ENCODE measurements around the gene SHROOM2. TPM values are rescaled to one million over a fixed set of nuclear protein-coding genes. Genes with fewer than 3 reads are reported as not detected.

SHROOM2 gene
- total RNA-seq, 1 experiment from 2014 or later = 0.15 TPM

GRCh38 chrX:9871701-9872268, 85.6 kb downstream of the SHROOM2 start:
- H3K27ac ChIP-seq (ENCODE audit: low read length) = no peak overlapping the region
- H3K4me2 ChIP-seq (ENCODE audit: low read depth, low read length, poor library complexity, severe bottlenecking) = no peak overlapping the region

GRCh38 chrX:9873360-9873759, 87.1 kb downstream of the SHROOM2 start:
- H3K36me3 ChIP-seq (ENCODE audit: insufficient read depth, low read length) = no peaks in the 10 kb centered on the region
- no peak overlapping the region for H2AFZ ChIP-seq (ENCODE audit: low read length)
- H3K79me2 ChIP-seq (ENCODE audit: low read length) = no peaks in the 10 kb centered on the region
- no peak overlapping the region for H3K4me2 ChIP-seq (ENCODE audit: low read depth, low read length, poor library complexity, severe bottlenecking)
- no peak overlapping the region for H3K4me3 ChIP-seq (ENCODE audit: low read length)
- DNase-seq = no peak
- H4K20me1 ChIP-seq (ENCODE audit: insufficient read depth, low read depth, low read length) = no peaks in the 10 kb centered on the region
- H3K9ac ChIP-seq (ENCODE audit: low read length) = no peak overlapping the region
- no peaks in the 10 kb centered on the region for H3K9me3 ChIP-seq (ENCODE audit: low read length)
- no peaks in the 10 kb centered on the region for H3K9me2 ChIP-seq (replicated peaks; ENCODE audit: insufficient read depth, low read length)
- H3K4me1 ChIP-seq (ENCODE audit: low read length) = no peaks in the 10 kb centered on the region
- no peak overlapping the region for H3K27ac ChIP-seq (ENCODE audit: low read length)
- H3K27me3 ChIP-seq (ENCODE audit: low read length) = no peaks in the 10 kb centered on the region

More at GRCh38 chrX:9871701-9872268, 85.6 kb downstream of the SHROOM2 start:
- no peaks in the 10 kb centered on the region for H4K20me1 ChIP-seq (ENCODE audit: insufficient read depth, low read depth, low read length)
- no peaks in the 10 kb centered on the region for H3K4me1 ChIP-seq (ENCODE audit: low read length)
- H3K9me2 ChIP-seq (replicated peaks; ENCODE audit: insufficient read depth, low read length) = no peaks in the 10 kb centered on the region
- no peaks in the 10 kb centered on the region for H3K9me3 ChIP-seq (ENCODE audit: low read length)
- H3K27me3 ChIP-seq (ENCODE audit: low read length) = no peaks in the 10 kb centered on the region
- no peak for DNase-seq
- no peak overlapping the region for H2AFZ ChIP-seq (ENCODE audit: low read length)
- H3K36me3 ChIP-seq (ENCODE audit: insufficient read depth, low read length) = no peaks in the 10 kb centered on the region
- no peak overlapping the region for H3K9ac ChIP-seq (ENCODE audit: low read length)
- H3K79me2 ChIP-seq (ENCODE audit: low read length) = no peaks in the 10 kb centered on the region
- H3K4me3 ChIP-seq (ENCODE audit: low read length) = no peak overlapping the region

- no peak overlapping the region for H3K9ac ChIP-seq (ENCODE audit: low read length)
- H2AFZ ChIP-seq (ENCODE audit: low read length) = no peak overlapping the region
- H3K9me3 ChIP-seq (ENCODE audit: low read length) = no peaks in the 10 kb centered on the region
Measured at GRCh38 chrX:9873952-9874351, 87.7 kb downstream of the SHROOM2 start.

GRCh38 chrX:9874483-9874882, 88.3 kb downstream of the SHROOM2 start:
- no peaks in the 10 kb centered on the region for H3K36me3 ChIP-seq (ENCODE audit: insufficient read depth, low read length)
- no peaks in the 10 kb centered on the region for H3K27me3 ChIP-seq (ENCODE audit: low read length)
- no peaks in the 10 kb centered on the region for H3K4me1 ChIP-seq (ENCODE audit: low read length)
- DNase-seq = no peak
- H3K27ac ChIP-seq (ENCODE audit: low read length) = no peak overlapping the region
- H3K79me2 ChIP-seq (ENCODE audit: low read length) = no peaks in the 10 kb centered on the region
- no peak overlapping the region for H2AFZ ChIP-seq (ENCODE audit: low read length)
- no peak overlapping the region for H3K4me3 ChIP-seq (ENCODE audit: low read length)
- H3K9ac ChIP-seq (ENCODE audit: low read length) = no peak overlapping the region
- no peak overlapping the region for H3K4me2 ChIP-seq (ENCODE audit: low read depth, low read length, poor library complexity, severe bottlenecking)
- H3K9me3 ChIP-seq (ENCODE audit: low read length) = no peaks in the 10 kb centered on the region
- no peaks in the 10 kb centered on the region for H3K9me2 ChIP-seq (replicated peaks; ENCODE audit: insufficient read depth, low read length)
- no peaks in the 10 kb centered on the region for H4K20me1 ChIP-seq (ENCODE audit: insufficient read depth, low read depth, low read length)

More at GRCh38 chrX:9873952-9874351, 87.7 kb downstream of the SHROOM2 start:
- no peak overlapping the region for H3K4me2 ChIP-seq (ENCODE audit: low read depth, low read length, poor library complexity, severe bottlenecking)
- H3K27me3 ChIP-seq (ENCODE audit: low read length) = no peaks in the 10 kb centered on the region
- no peak overlapping the region for H3K27ac ChIP-seq (ENCODE audit: low read length)
- H3K36me3 ChIP-seq (ENCODE audit: insufficient read depth, low read length) = no peaks in the 10 kb centered on the region
- no peaks in the 10 kb centered on the region for H3K9me2 ChIP-seq (replicated peaks; ENCODE audit: insufficient read depth, low read length)
- no peaks in the 10 kb centered on the region for H3K4me1 ChIP-seq (ENCODE audit: low read length)
- H3K4me3 ChIP-seq (ENCODE audit: low read length) = no peak overlapping the region
- no peaks in the 10 kb centered on the region for H4K20me1 ChIP-seq (ENCODE audit: insufficient read depth, low read depth, low read length)
- no peaks in the 10 kb centered on the region for H3K79me2 ChIP-seq (ENCODE audit: low read length)
- peak; percentile 80 for DNase-seq

GRCh38 chrX:9875801-9876200, 89.6 kb downstream of the SHROOM2 start:
- Histone ChIP-seq H3K27me3 (ENCODE audit: low read length) (no peaks in the 10 kb centered on the region), H3K36me3 (ENCODE audit: insufficient read depth, low read length) (no peaks in the 10 kb centered on the region), H3K9ac (ENCODE audit: low read length) (no peak overlapping the region), H3K4me1 (ENCODE audit: low read length) (no peaks in the 10 kb centered on the region), H3K4me2 (ENCODE audit: low read depth, low read length, poor library complexity, severe bottlenecking) (no peak overlapping the region), H3K79me2 (ENCODE audit: low read length) (no peaks in the 10 kb centered on the region), H3K4me3 (ENCODE audit: low read length) (no peak overlapping the region), H3K27ac (ENCODE audit: low read length) (no peak overlapping the region), H3K9me2 (replicated peaks; ENCODE audit: insufficient read depth, low read length) (no peaks in the 10 kb centered on the region), H3K9me3 (ENCODE audit: low read length) (no peaks in the 10 kb centered on the region), H2AFZ (ENCODE audit: low read length) (no peak overlapping the region), H4K20me1 (ENCODE audit: insufficient read depth, low read depth, low read length) (no peaks in the 10 kb centered on the region)
- no peak for DNase-seq

GRCh38 chrX:9876201-9876600, 90.0 kb downstream of the SHROOM2 start:
- no peaks in the 10 kb centered on the region for H3K9me3 ChIP-seq (ENCODE audit: low read length)
- no peak overlapping the region for H2AFZ ChIP-seq (ENCODE audit: low read length)
- no peaks in the 10 kb centered on the region for H4K20me1 ChIP-seq (ENCODE audit: insufficient read depth, low read depth, low read length)
- H3K4me3 ChIP-seq (ENCODE audit: low read length) = no peak overlapping the region
- H3K36me3 ChIP-seq (ENCODE audit: insufficient read depth, low read length) = no peaks in the 10 kb centered on the region
- no peak for DNase-seq
- no peak overlapping the region for H3K9ac ChIP-seq (ENCODE audit: low read length)
- no peak overlapping the region for H3K27ac ChIP-seq (ENCODE audit: low read length)
- H3K4me2 ChIP-seq (ENCODE audit: low read depth, low read length, poor library complexity, severe bottlenecking) = no peak overlapping the region
- H3K27me3 ChIP-seq (ENCODE audit: low read length) = no peaks in the 10 kb centered on the region
- no peaks in the 10 kb centered on the region for H3K9me2 ChIP-seq (replicated peaks; ENCODE audit: insufficient read depth, low read length)
- no peaks in the 10 kb centered on the region for H3K4me1 ChIP-seq (ENCODE audit: low read length)
- no peaks in the 10 kb centered on the region for H3K79me2 ChIP-seq (ENCODE audit: low read length)

GRCh38 chrX:9878146-9878820, 92.1 kb downstream of the SHROOM2 start:
- Histone ChIP-seq H4K20me1 (ENCODE audit: insufficient read depth, low read depth, low read length) (no peaks in the 10 kb centered on the region), H3K27ac (ENCODE audit: low read length) (no peak overlapping the region), H3K9me2 (replicated peaks; ENCODE audit: insufficient read depth, low read length) (no peaks in the 10 kb centered on the region), H3K4me3 (ENCODE audit: low read length) (no peak overlapping the region), H3K9me3 (ENCODE audit: low read length) (no peaks in the 10 kb centered on the region), H3K4me1 (ENCODE audit: low read length) (no peaks in the 10 kb centered on the region), H3K9ac (ENCODE audit: low read length) (no peak overlapping the region), H3K27me3 (ENCODE audit: low read length) (no peaks in the 10 kb centered on the region), H3K36me3 (ENCODE audit: insufficient read depth, low read length) (no peaks in the 10 kb centered on the region), H2AFZ (ENCODE audit: low read length) (no peak overlapping the region), H3K79me2 (ENCODE audit: low read length) (no peaks in the 10 kb centered on the region), H3K4me2 (ENCODE audit: low read depth, low read length, poor library complexity, severe bottlenecking) (no peak overlapping the region)
- DNase-seq = no peak

- Histone ChIP-seq H3K4me2 (ENCODE audit: low read depth, low read length, poor library complexity, severe bottlenecking) (no peak overlapping the region), H2AFZ (ENCODE audit: low read length) (no peak overlapping the region), H3K27me3 (ENCODE audit: low read length) (no peaks in the 10 kb centered on the region), H3K4me1 (ENCODE audit: low read length) (no peaks in the 10 kb centered on the region), H3K9ac (ENCODE audit: low read length) (no peak overlapping the region), H3K36me3 (ENCODE audit: insufficient read depth, low read length) (no peaks in the 10 kb centered on the region), H3K79me2 (ENCODE audit: low read length) (no peaks in the 10 kb centered on the region), H3K9me3 (ENCODE audit: low read length) (no peaks in the 10 kb centered on the region), H4K20me1 (ENCODE audit: insufficient read depth, low read depth, low read length) (no peaks in the 10 kb centered on the region), H3K9me2 (replicated peaks; ENCODE audit: insufficient read depth, low read length) (no peaks in the 10 kb centered on the region), H3K4me3 (ENCODE audit: low read length) (no peak overlapping the region), H3K27ac (ENCODE audit: low read length) (no peak overlapping the region)
- DNase-seq = no peak
Measured at GRCh38 chrX:9880237-9880636, 94.0 kb downstream of the SHROOM2 start.

Measured in Karpas-422 (cell line).